Measurements from ENCODE around the gene BTBD2. TPM values are rescaled to one million over a fixed set of nuclear protein-coding genes. Genes with fewer than 3 reads are reported as not detected.

BTBD2 gene
- total and polyA plus RNA-seq, 2 of the 13 experiments (the other 11 are each of a cell fraction or from before 2014, with no cell fraction given), result 28.1 to 45.3 TPM

DNA sequence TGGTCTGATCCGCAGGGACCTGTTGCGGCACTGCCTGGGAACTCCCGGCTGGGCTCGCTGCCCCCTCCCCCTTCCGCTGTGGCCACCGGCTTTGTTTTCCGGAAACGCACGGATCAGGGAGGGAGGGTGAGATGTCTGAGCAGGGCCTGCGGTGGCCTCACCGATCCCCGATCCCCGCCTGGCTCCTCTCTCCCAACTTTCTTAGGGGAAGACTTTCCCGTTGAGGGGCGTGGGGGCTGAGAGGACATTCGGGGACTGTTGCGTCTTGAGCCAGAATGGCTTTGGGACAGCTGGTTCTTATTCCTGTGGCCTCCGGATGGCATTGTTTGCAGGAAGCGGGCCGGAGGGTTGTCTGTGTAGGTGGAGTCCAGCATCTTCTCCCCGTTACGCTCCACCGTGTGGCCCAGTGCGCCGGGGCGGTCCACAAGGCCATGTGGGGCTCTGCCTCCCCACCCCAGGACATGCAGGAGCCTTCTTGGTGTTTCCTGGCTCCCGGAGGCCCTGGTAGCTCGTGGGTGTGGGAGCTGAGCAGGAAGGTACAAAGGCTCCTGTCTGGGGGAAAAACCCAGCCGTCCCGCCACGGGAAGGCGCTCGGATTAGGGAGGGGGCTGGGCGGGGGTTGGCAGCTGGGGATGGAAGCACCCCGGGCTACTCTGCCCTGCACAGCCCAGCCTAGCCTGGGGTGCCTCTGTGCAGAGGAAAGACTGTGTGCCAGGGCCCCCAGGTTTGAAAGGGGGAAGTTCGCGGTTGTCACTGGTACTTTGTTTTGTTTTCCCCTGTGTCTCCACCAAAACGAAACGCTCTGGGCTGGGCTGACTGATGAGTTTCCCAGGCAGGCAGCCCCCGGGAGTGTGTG, 73.2 kb downstream of the BTBD2 start (continued):
- TF ChIP-seq, protein P1, sequence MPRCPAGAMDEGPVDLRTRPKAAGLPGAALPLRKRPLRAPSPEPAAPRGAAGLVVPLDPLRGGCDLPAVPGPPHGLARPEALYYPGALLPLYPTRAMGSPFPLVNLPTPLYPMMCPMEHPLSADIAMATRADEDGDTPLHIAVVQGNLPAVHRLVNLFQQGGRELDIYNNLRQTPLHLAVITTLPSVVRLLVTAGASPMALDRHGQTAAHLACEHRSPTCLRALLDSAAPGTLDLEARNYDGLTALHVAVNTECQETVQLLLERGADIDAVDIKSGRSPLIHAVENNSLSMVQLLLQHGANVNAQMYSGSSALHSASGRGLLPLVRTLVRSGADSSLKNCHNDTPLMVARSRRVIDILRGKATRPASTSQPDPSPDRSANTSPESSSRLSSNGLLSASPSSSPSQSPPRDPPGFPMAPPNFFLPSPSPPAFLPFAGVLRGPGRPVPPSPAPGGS (CRISPR knock-in tag; IDR thresholded peaks at IDR 0.05), result no peak
- TF ChIP-seq, protein P2, sequence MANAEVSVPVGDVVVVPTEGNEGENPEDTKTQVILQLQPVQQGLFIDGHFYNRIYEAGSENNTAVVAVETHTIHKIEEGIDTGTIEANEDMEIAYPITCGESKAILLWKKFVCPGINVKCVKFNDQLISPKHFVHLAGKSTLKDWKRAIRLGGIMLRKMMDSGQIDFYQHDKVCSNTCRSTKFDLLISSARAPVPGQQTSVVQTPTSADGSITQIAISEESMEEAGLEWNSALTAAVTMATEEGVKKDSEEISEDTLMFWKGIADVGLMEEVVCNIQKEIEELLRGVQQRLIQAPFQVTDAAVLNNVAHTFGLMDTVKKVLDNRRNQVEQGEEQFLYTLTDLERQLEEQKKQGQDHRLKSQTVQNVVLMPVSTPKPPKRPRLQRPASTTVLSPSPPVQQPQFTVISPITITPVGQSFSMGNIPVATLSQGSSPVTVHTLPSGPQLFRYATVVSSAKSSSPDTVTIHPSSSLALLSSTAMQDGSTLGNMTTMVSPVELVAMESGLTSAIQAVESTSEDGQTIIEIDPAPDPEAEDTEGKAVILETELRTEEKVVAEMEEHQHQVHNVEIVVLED (CRISPR knock-in tag; IDR thresholded peaks at IDR 0.05; ENCODE audit: borderline replicate concordance), result no peak
- TF ChIP-seq KDM5B (CRISPR knock-in tag; IDR thresholded peaks at IDR 0.05; ENCODE audit: borderline replicate concordance), result no peak; the same call in 1 of the 2 replicates
- no peak for TF ChIP-seq NFATC3 (CRISPR knock-in tag; IDR thresholded peaks at IDR 0.05)
- TF ChIP-seq KDM5A (IDR thresholded peaks at IDR 0.05; ENCODE audit: borderline replicate concordance, low read length), result peak; percentile 56; the same call in 1 of the 2 replicates
- TF ChIP-seq HNF4A (CRISPR knock-in tag; IDR thresholded peaks at IDR 0.05), result no peak
- TF ChIP-seq ZNF468 (CRISPR knock-in tag; IDR thresholded peaks at IDR 0.05), result no peak
- TF ChIP-seq, protein P3, sequence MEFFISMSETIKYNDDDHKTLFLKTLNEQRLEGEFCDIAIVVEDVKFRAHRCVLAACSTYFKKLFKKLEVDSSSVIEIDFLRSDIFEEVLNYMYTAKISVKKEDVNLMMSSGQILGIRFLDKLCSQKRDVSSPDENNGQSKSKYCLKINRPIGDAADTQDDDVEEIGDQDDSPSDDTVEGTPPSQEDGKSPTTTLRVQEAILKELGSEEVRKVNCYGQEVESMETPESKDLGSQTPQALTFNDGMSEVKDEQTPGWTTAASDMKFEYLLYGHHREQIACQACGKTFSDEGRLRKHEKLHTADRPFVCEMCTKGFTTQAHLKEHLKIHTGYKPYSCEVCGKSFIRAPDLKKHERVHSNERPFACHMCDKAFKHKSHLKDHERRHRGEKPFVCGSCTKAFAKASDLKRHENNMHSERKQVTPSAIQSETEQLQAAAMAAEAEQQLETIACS (CRISPR knock-in tag; IDR thresholded peaks at IDR 0.05), result no peak
- TF ChIP-seq SRSF4 (IDR thresholded peaks at IDR 0.05; ENCODE audit: low read depth, low read length, poor library complexity, severe bottlenecking), result no peak
- TF ChIP-seq GATAD2A (CRISPR knock-in tag; IDR thresholded peaks at IDR 0.05), result peak; percentile 41; the same call in 1 of the 2 replicates
- no peak for TF ChIP-seq TARDBP (CRISPR knock-in tag; IDR thresholded peaks at IDR 0.05)
- no peak for TF ChIP-seq ZNF577 (CRISPR knock-in tag; IDR thresholded peaks at IDR 0.05; ENCODE audit: borderline replicate concordance, low read depth)
- TF ChIP-seq, protein P4, sequence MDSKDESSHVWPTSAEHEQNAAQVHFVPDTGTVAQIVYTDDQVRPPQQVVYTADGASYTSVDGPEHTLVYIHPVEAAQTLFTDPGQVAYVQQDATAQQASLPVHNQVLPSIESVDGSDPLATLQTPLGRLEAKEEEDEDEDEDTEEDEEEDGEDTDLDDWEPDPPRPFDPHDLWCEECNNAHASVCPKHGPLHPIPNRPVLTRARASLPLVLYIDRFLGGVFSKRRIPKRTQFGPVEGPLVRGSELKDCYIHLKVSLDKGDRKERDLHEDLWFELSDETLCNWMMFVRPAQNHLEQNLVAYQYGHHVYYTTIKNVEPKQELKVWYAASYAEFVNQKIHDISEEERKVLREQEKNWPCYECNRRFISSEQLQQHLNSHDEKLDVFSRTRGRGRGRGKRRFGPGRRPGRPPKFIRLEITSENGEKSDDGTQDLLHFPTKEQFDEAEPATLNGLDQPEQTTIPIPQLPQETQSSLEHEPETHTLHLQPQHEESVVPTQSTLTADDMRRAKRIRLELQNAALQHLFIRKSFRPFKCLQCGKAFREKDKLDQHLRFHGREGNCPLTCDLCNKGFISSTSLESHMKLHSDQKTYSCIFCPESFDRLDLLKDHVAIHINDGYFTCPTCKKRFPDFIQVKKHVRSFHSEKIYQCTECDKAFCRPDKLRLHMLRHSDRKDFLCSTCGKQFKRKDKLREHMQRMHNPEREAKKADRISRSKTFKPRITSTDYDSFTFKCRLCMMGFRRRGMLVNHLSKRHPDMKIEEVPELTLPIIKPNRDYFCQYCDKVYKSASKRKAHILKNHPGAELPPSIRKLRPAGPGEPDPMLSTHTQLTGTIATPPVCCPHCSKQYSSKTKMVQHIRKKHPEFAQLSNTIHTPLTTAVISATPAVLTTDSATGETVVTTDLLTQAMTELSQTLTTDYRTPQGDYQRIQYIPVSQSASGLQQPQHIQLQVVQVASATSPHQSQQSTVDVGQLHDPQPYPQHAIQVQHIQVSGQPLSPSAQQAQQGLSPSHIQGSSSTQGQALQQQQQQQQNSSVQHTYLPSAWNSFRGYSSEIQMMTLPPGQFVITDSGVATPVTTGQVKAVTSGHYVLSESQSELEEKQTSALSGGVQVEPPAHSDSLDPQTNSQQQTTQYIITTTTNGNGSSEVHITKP (CRISPR knock-in tag; IDR thresholded peaks at IDR 0.05; ENCODE audit: low read depth), result 0 out of 2 replicates have a peak, but pooled peaks have one; percentile 52
- no peak for TF ChIP-seq PCBP2 (optimal IDR thresholded peaks at IDR 0.05; ENCODE audit: low read depth, low read length, poor library complexity, severe bottlenecking)
- TF ChIP-seq, protein P5, sequence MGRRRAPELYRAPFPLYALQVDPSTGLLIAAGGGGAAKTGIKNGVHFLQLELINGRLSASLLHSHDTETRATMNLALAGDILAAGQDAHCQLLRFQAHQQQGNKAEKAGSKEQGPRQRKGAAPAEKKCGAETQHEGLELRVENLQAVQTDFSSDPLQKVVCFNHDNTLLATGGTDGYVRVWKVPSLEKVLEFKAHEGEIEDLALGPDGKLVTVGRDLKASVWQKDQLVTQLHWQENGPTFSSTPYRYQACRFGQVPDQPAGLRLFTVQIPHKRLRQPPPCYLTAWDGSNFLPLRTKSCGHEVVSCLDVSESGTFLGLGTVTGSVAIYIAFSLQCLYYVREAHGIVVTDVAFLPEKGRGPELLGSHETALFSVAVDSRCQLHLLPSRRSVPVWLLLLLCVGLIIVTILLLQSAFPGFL (CRISPR knock-in tag; IDR thresholded peaks at IDR 0.05), result no peak
- 0 out of 2 replicates have a peak, but pooled peaks have one; percentile 12 for TF ChIP-seq AKAP8 (CRISPR knock-in tag; IDR thresholded peaks at IDR 0.05)
- TF ChIP-seq, protein P6, sequence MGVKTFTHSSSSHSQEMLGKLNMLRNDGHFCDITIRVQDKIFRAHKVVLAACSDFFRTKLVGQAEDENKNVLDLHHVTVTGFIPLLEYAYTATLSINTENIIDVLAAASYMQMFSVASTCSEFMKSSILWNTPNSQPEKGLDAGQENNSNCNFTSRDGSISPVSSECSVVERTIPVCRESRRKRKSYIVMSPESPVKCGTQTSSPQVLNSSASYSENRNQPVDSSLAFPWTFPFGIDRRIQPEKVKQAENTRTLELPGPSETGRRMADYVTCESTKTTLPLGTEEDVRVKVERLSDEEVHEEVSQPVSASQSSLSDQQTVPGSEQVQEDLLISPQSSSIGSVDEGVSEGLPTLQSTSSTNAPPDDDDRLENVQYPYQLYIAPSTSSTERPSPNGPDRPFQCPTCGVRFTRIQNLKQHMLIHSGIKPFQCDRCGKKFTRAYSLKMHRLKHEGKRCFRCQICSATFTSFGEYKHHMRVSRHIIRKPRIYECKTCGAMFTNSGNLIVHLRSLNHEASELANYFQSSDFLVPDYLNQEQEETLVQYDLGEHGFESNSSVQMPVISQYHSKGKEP (CRISPR knock-in tag; IDR thresholded peaks at IDR 0.05), result no peak

Measured in HepG2 (cell line).